Natural killer cell treated with Interleukin-12 subunit alpha and Interleukin-12 subunit beta and Interleukin-15 and Interleukin-18, amount 100 ng/mL, for 72 hours (primary cell): ENCODE data around the gene HSD17B11. TPM values are rescaled to one million over a fixed set of nuclear protein-coding genes. Genes with fewer than 3 reads are reported as not detected.
A peak's percentile ranks its signal among the peaks of the same experiment; 100 is the strongest.
"Not testable (repeated sequence)": the region's sequence is repeated elsewhere in the genome, so short reads cannot be mapped to it uniquely, and the experiment has no call there.

ENCODE experiments used
- ATAC-seq, 2 donors: fragments of 150-1000 bp; cut with Tn5 transposase in 1 of 2; sonication (Bioruptor Pico), chemical (Tn5 transposase) in 1 of 2; 2 replicates each; pipeline ENCODE4 v1.10.0; 2021
- DNase-seq: peaks from one replicate; pipeline ENCODE4 v3.0.0; 2022; ENCODE audit warnings: low spot score
- H3K27ac Mint-ChIP-seq, 2 donors: 1 replicate in 1 of 2; 2 replicates in 1 of 2; pipeline ENCODE4 v1.8.0; 2022; ENCODE audit warnings: mixed read lengths in 2 of 2, mild to moderate bottlenecking in 1 of 2, moderate library complexity in 1 of 2
- H3K27me3 Mint-ChIP-seq, 2 donors: 1 replicate in 1 of 2; 2 replicates in 1 of 2; pipeline ENCODE4 v1.8.0; 2022; ENCODE audit warnings: mixed read lengths in 2 of 2
- H3K36me3 Mint-ChIP-seq: one replicate; pipeline ENCODE4 v1.8.0; 2022; ENCODE audit warnings: mixed read lengths
- H3K4me1 Mint-ChIP-seq, 2 donors: 1 replicate in 1 of 2; 2 replicates in 1 of 2; pipeline ENCODE4 v1.8.0; 2022; ENCODE audit warnings: low read depth in 2 of 2, mixed read lengths in 2 of 2, mild to moderate bottlenecking in 1 of 2
- H3K4me3 Mint-ChIP-seq: one replicate; pipeline ENCODE4 v1.8.0; 2022; ENCODE audit warnings: mixed read lengths
- H3K9me3 Mint-ChIP-seq: 2 replicates; pipeline ENCODE4 v1.8.0; 2022; ENCODE audit warnings: mixed read lengths
- total RNA-seq, 2 donors: library from RNA; stranded (reverse); gene quantifications; one replicate each; pipeline ENCODE4 v1.2.3, GENCODE V29; 2022

The HSD17B11 gene
- total RNA-seq, 2 donors from 2014 or later = 11.2 to 18.3 TPM

DNA sequence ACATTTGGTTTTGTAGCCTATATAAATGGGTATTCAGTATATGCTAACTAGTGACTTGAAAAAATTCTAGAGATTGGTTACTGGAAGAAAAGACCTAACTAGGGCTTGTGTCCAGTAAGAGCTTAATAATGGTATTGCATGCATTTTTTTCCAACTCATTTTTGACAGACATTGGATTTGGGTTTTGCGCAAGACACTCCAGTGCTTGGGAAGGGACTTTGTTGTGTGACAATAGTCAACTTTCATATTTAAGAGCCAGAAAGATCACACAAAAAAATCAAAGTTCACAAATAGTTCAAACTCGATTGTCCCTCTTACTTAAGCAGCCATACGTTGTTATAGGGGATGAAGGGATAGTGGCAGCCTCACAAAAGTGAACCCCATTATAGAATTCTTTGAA lies 1.2 kb upstream of the HSD17B11 start:
- no peaks in the 10 kb centered on the region for H3K27me3 Mint-ChIP-seq
- H3K4me1 Mint-ChIP-seq = peaks cover 28 to 29% of the 10 kb centered on the region in 2 donors
- H3K9me3 Mint-ChIP-seq = no peaks in the 10 kb centered on the region
- DNase-seq (no peak), ATAC-seq (no peak)
- H3K36me3 Mint-ChIP-seq = no peaks in the 10 kb centered on the region
- H3K27ac Mint-ChIP-seq = no peak overlapping the region
- H3K4me3 Mint-ChIP-seq = no peak overlapping the region

DNA sequence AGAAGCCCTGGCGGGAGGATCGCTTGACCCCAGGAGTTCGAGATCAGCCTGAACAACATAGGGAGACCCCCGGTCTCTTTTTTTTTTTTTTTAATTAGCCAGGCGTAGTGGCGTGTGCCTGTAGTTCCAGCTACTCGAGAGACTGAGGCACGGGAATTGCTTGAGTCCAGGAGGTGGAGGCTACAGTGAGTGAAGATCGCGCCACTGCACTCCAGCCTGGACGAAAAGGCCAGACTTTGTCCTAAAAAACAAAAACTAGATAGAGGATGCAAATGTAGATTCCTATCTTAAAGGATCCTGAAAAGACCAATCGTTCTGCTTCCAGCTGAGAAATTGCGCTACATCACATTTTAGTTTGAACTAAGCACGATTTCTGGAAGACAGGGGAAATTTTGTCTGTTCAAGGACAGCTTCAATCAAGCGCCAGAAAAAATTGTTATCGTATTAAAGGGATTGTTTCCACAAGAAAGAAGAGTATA lies 627 bp upstream of the HSD17B11 start:
- ATAC-seq = peak; percentile 22 to 51
- Mint-ChIP-seq H3K9me3 (no peaks in the 10 kb centered on the region), H3K27ac (peak overlapping the region; percentile 87 to 94), H3K27me3 (no peaks in the 10 kb centered on the region), H3K36me3 (no peaks in the 10 kb centered on the region), H3K4me3 (peak overlapping the region; percentile 94), H3K4me1 (peaks cover 33 to 35% of the 10 kb centered on the region in 2 donors)
- no peak for DNase-seq

DNA sequence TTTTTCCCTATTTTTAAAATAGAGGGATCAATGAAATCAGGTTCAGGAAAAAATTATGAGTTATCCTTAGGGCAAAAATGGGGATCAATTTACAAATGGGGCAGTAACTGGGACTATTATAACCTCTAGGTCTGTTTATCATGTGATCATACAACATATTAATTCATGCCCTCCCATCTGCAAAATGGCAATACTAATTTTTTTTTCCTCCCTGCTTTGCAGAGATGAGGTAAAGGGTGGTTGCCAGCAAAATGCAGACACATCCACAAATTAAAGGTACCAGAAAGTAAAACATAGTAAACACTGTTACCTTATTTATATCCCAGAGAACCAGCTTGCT lies 467 bp downstream of the HSD17B11 start:
- ATAC-seq (no peak), DNase-seq (no peak)
- no peaks in the 10 kb centered on the region for H3K9me3 Mint-ChIP-seq
- no peaks in the 10 kb centered on the region for H3K27me3 Mint-ChIP-seq
- H3K27ac Mint-ChIP-seq = peak overlapping the region; percentile 87 to 94
- peaks cover 33 to 43% of the 10 kb centered on the region in 2 donors for H3K4me1 Mint-ChIP-seq
- peak overlapping the region; percentile 94 for H3K4me3 Mint-ChIP-seq
- H3K36me3 Mint-ChIP-seq = no peaks in the 10 kb centered on the region

DNA sequence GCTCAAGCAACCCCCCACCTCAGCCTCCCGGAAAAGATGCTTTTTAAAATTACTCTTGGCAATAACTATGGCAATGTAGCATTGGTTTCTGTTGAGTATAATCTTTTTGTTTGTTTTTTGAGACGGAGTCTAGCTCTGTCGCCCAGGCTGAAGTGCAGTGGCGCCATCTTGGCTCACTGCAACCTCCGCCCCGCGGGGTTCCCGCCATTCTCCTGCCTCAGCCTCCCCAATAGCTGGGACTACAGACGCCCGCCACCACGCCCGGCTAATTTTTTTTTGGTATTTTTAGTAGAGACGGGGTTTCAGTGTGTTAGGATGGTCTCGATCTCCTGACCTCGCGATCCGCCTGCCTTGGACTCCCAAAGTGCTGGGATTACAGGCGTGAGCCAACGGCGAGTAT lies 933 bp downstream of the HSD17B11 start:
- not testable (repeated sequence) for DNase-seq, H3K27me3 Mint-ChIP-seq, H3K9me3 Mint-ChIP-seq, H3K36me3 Mint-ChIP-seq, ATAC-seq
- H3K27ac Mint-ChIP-seq = peak overlapping the region; percentile 87 to 94
- peak overlapping the region; percentile 94 for H3K4me3 Mint-ChIP-seq
- H3K4me1 Mint-ChIP-seq = peaks cover 36 to 46% of the 10 kb centered on the region in 2 donors

DNA sequence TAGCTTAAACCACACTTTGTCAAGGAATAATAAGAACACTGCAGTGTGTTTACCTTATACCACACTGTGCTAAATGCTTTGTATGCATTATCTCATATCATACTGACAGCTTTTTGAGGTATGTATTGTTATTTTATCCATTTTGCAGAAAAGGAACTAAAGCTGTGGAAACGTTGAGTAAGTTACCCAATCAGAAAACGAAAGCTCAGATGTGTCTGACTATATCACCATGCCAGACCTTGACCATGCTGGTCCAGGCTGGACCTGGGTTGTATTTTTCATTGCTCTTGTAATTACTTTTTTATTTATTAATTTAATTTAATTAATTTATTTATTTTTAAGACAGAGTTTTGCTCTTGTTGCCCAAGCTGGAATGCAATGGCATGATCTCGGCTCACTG lies 2.1 kb downstream of the HSD17B11 start:
- Mint-ChIP-seq H3K4me1 (peaks cover 41 to 52% of the 10 kb centered on the region in 2 donors), H3K27me3 (no peaks in the 10 kb centered on the region), H3K9me3 (no peaks in the 10 kb centered on the region), H3K4me3 (peak overlapping the region; percentile 94), H3K27ac (peak overlapping the region; percentile 87 to 94), H3K36me3 (no peaks in the 10 kb centered on the region)
- no peak for ATAC-seq
- DNase-seq = no peak

DNA sequence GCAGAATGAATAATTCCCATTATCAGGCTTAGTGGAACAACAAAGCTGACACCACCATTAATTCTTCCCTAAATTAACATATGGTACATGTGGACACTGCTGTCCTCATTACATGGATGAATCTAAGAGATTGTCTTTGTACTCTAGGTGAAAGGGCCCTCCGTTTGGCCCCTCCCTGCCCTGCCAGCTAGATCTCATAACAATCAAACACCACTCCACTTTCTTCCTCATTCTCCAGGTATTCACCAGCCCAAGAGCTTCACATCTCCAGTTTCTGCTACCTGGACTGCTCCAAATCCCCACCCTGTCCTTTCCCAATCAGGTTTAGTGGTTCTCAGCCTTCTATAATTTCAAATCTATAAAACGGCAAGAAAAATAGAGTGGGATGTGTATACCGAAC lies 3.8 kb downstream of the HSD17B11 start:
- Mint-ChIP-seq H3K36me3 (no peaks in the 10 kb centered on the region), H3K27ac (peak overlapping the region in 1 of 2 donors; percentile 4), H3K4me1 (peaks cover 47 to 64% of the 10 kb centered on the region in 2 donors), H3K27me3 (no peaks in the 10 kb centered on the region), H3K4me3 (no peak overlapping the region), H3K9me3 (no peaks in the 10 kb centered on the region)
- no peak for ATAC-seq
- DNase-seq = no peak

DNA sequence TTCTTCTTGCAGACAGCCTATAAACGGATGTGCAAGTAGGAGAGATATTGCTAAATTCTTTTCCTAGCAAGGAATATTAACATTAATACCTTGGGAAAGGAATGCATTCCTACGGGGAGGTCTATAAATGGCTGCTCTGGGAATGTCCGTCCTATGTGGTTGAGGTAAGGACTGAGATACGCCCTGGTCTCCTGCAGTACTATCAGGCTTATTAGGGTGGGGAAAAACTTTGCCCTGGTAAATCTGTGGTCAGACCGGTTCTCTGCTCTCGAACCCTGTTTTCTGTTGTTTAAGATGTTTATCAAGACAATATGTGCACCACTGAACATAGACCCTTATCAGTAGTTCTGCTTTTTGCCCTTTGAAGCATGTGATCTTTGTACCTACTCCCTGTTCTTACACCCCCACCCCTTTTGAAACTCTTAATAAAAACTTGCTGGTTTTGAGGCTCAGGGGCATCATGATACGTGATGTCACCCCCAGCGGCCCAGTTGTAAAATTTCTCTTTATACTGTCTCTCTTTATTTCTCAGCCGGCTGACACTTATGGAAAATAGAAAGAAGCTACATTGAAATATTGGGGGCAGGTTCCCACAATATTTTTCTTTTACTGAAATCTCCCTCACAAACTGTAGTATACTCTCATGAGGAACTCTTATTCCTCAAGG lies 6.4 kb downstream of the HSD17B11 start:
- not testable (repeated sequence) for H3K36me3 Mint-ChIP-seq, DNase-seq, H3K4me3 Mint-ChIP-seq, H3K27me3 Mint-ChIP-seq, H3K9me3 Mint-ChIP-seq, ATAC-seq
- peaks cover 38 to 53% of the 10 kb centered on the region in 2 donors for H3K4me1 Mint-ChIP-seq
- peak overlapping the region in 1 of 2 donors; percentile 36 for H3K27ac Mint-ChIP-seq

DNA sequence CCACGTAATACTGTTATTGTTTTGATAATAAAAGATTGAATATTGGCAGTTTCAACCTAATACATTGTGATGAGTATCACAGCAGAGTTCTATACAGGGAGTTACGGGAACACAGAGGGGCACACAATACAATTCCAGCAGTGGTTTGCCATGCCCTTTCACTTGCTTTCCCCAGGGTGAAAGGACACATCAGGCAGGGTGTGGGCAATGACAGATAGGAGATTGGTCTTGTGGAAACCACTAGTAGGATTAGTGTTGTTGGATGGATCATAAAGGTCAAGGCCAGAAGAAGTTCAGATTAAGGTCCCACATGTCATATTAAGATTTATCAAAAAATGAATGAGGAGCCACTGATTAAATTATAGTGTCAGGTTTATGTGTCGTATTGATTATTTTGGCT lies 8.1 kb downstream of the HSD17B11 start:
- Mint-ChIP-seq H3K4me3 (no peak overlapping the region), H3K4me1 (peaks cover 25 to 39% of the 10 kb centered on the region in 2 donors), H3K27me3 (no peaks in the 10 kb centered on the region), H3K9me3 (no peaks in the 10 kb centered on the region), H3K36me3 (no peaks in the 10 kb centered on the region), H3K27ac (no peak overlapping the region)
- no peak for ATAC-seq
- no peak for DNase-seq

DNA sequence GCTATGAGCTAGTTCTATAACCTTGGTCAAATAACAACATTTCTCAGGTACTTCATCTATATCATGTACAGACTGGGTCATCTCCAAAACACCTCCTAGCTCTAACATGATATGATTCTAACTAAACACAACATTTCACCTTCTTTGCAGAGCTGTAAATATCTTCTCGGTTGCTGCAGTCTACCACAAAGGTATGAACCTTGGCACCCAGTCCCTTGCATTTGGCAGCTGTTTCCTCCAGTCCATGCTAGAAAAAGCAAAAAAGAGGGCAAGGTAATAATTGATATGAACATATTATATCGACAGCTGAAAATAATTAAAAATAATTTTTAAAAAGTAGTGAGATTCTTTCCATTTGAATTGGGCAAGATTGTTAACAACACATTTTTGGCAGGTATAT lies 8.9 kb downstream of the HSD17B11 start:
- H3K27me3 Mint-ChIP-seq = no peaks in the 10 kb centered on the region
- ATAC-seq (no peak), DNase-seq (no peak)
- H3K36me3 Mint-ChIP-seq = no peaks in the 10 kb centered on the region
- no peaks in the 10 kb centered on the region for H3K9me3 Mint-ChIP-seq
- no peak overlapping the region for H3K4me3 Mint-ChIP-seq
- no peak overlapping the region for H3K27ac Mint-ChIP-seq
- H3K4me1 Mint-ChIP-seq = peaks cover 18 to 34% of the 10 kb centered on the region in 2 donors

DNA sequence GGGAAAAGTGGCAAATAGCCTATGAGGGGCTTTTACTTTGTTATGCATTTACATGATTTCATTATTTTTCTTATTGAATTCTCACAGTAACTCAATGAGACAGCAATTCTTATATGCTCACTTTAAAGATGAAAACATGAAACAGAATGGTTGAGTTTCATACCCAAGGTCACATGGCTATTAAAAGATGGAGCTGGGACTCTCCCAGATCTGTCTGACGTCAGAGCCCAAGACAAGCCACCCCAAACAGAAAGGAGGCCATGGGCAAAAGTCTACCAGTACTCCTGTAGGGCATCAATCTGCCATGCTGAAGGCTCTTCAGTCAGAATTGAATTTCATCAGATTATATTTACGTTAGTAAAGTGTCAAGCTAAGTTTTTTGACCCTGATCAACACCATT lies 13.2 kb downstream of the HSD17B11 start:
- H3K9me3 Mint-ChIP-seq = no peaks in the 10 kb centered on the region
- H3K4me1 Mint-ChIP-seq = peaks cover 2 to 3% of the 10 kb centered on the region in 2 donors
- ATAC-seq = no peak
- no peaks in the 10 kb centered on the region for H3K36me3 Mint-ChIP-seq
- no peaks in the 10 kb centered on the region for H3K27me3 Mint-ChIP-seq
- no peak overlapping the region for H3K27ac Mint-ChIP-seq
- no peak overlapping the region for H3K4me3 Mint-ChIP-seq
- DNase-seq = no peak

DNA sequence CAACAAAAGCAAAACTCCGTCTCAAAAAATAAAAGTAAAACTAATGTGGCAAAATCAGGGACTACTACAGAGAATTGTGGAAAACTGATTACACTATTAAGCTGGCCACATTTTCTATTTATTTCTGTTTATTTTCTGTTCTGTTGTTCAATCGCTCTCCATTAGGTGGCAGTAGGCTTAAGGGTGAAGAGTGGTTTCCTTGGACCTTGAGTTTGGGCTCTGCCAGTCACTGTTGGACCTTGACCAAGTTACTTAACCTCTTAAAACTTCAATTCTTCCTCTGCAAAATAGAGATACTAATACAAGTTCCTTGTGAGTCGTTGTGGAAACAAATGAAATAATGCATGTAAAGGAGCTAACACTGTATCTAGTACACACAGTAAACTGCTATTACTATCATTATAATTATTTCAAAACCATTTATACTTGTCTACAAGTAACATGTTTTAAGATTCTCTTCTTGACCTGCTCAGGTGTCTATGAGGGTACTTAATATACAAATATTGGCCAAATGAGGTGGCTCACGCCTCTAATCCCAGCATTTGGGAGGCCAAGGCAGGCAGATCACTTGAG lies 15.2 kb downstream of the HSD17B11 start:
- no peak for DNase-seq
- H3K36me3 Mint-ChIP-seq = no peaks in the 10 kb centered on the region

DNA sequence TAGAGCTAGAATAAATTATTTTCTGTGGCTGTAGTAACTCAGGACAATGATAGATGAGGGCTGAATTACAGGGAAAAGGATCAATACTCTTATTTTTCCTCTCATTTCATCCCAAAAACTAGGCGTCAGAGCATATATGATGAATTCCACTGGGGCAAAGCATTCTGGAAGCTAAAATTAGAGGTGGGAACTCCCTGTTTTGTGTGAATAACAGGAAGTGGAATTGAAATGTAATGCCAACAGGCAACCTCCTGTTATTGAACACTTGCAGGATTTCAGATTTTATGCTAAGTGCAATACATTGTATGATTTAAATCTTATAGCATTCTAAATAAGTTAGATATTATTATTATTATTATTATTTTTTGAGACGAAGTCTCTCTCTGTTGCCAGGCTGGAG lies 20.9 kb downstream of the HSD17B11 start:
- no peak for ATAC-seq
- Mint-ChIP-seq H3K4me3 (no peak overlapping the region), H3K36me3 (peaks cover 6% of the 10 kb centered on the region), H3K27me3 (no peaks in the 10 kb centered on the region), H3K4me1 (no peaks in the 10 kb centered on the region), H3K9me3 (no peaks in the 10 kb centered on the region), H3K27ac (no peak overlapping the region)
- DNase-seq = no peak

More for the DNA sequence above, 15.2 kb downstream of the HSD17B11 start:
- Mint-ChIP-seq H3K27ac (no peak overlapping the region), H3K4me1 (peaks cover 0 to 2% of the 10 kb centered on the region in 2 donors), H3K27me3 (no peaks in the 10 kb centered on the region), H3K9me3 (no peaks in the 10 kb centered on the region), H3K4me3 (no peak overlapping the region)
- no peak for ATAC-seq

DNA sequence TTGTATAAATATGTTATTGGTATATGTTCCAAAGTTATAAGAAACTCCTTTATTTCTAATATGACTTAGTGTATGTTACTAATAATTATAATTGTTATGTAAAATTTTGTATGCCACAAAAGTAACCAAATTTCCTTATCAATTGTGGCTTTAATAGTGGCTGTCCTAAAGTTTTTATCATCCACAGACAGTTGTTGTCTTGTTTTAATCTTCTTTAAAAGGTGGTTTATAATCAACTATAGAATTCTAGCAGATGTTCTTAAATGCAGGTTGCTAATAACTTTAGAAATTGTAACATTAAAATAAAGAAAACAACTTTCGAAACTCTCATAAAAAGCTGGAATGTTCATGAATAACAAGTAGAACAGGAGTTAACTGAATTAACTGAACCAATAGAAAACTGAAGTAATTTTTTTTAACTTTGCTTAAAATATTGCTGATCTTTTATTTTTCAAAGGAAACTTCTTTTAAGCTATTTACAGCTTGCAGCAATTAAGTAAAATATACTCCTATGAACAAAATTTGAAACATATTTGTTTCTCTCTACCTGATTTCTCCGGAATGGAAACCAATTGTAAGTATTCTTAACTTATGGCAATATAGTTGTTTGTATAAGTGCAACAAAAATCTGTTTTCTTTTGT lies 24.3 kb downstream of the HSD17B11 start:
- DNase-seq = no peak
- Mint-ChIP-seq H3K27me3 (no peaks in the 10 kb centered on the region), H3K4me1 (no peaks in the 10 kb centered on the region), H3K4me3 (no peak overlapping the region), H3K9me3 (no peaks in the 10 kb centered on the region), H3K36me3 (peaks cover 6% of the 10 kb centered on the region), H3K27ac (no peak overlapping the region)
- no peak for ATAC-seq

DNA sequence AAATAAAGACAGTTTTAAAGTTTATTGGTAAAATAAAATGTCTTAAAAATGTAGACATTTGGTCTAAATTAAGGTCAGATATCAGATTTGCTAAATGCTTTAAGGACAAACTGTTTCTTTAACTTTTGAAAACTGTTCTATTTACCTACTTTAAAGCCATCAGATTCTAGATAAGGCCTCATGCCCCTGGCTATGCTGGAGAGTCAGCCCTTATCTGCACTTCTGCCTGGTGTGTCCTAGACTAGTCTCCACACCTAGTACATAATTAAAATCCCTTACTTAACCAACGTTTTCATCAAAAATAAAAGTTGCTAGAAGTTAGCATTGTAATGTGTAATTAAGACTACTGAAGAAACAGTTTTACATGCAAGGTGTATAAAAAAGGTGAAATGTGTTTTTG lies 25.6 kb downstream of the HSD17B11 start:
- H3K27ac Mint-ChIP-seq = no peak overlapping the region
- H3K36me3 Mint-ChIP-seq = peaks cover 6% of the 10 kb centered on the region

More for the DNA sequence above, 25.6 kb downstream of the HSD17B11 start:
- H3K4me1 Mint-ChIP-seq = no peaks in the 10 kb centered on the region
- no peaks in the 10 kb centered on the region for H3K27me3 Mint-ChIP-seq
- H3K9me3 Mint-ChIP-seq = no peaks in the 10 kb centered on the region
- ATAC-seq = no peak
- no peak for DNase-seq
- H3K4me3 Mint-ChIP-seq = no peak overlapping the region
